HEK293 (cell line): ENCODE data around the gene ADGRF3.

Source experiments
- CTCF ChIA-PET: fragments of 350-600 bp; formaldehyde crosslinking; extraction: SDS; loops from one replicate; lab custom pipeline; 2021; ENCODE audit warnings: antibody characterized with exemption; lab: Yijun Ruan, JAX
- POLR2A ChIA-PET: fragments of 300-600 bp; formaldehyde crosslinking; extraction: SDS; loops from one replicate; lab custom pipeline; 2020; ENCODE audit warnings: antibody characterized with exemption, inconsistent platforms; lab: Yijun Ruan, JAX
- H3K27ac ChIP-seq: fragments of 200-500 bp; sonication (Bioruptor generic); 2 replicates; pipeline ENCODE4 v1.5.1; 2014; ENCODE audit warnings: low read depth, low read length, control low read depth, inconsistent platforms; ENCODE audit errors: extremely low read depth
- H3K36me3 ChIP-seq, 2 experiments: fragments of 200-500 bp in 1 of 2; sonication (Bioruptor generic) in 1 of 2; 1 replicate in 1 of 2; 2 replicates in 1 of 2; pipeline ENCODE4 v1.5.1; 2014 to 2017; ENCODE audit warnings: inconsistent platforms in 2 of 2, low read length in 2 of 2; ENCODE audit not compliant: control insufficient read depth in 2 of 2, insufficient read depth in 1 of 2
- H3K4me1 ChIP-seq: fragments of 200-500 bp; sonication (Bioruptor generic); 2 replicates; pipeline ENCODE4 v1.5.1; 2014; ENCODE audit warnings: mild to moderate bottlenecking, low read length, inconsistent platforms; ENCODE audit not compliant: control insufficient read depth, insufficient read depth
- H3K4me3 ChIP-seq: 2 replicates; pipeline ENCODE4 v1.5.1; 2011; ENCODE audit warnings: low read depth, mild to moderate bottlenecking, control low read depth, low read length, moderate library complexity
- H3K9me3 ChIP-seq: fragments of 200-500 bp; sonication (Bioruptor generic); 2 replicates; pipeline ENCODE4 v1.5.1; 2014; ENCODE audit warnings: low read depth, low read length, inconsistent platforms; ENCODE audit not compliant: control insufficient read depth, insufficient read depth
- HOXC10 ChIP-seq: sonication (generic); formaldehyde crosslinking; IDR thresholded peaks from 2 replicates; pipeline ENCODE4 v1.8.1; 2023; ENCODE audit warnings: mild to moderate bottlenecking, missing genetic modification reagents
- KLF10 ChIP-seq: fragments of 450-650 bp; IDR thresholded peaks from 2 replicates; pipeline ENCODE4 v1.5.1; 2018; ENCODE audit warnings: missing biosample characterization, mild to moderate bottlenecking, missing genetic modification characterization
- SALL2 ChIP-seq: fragments of 450-650 bp; formaldehyde crosslinking; IDR thresholded peaks from 2 replicates; pipeline ENCODE4 v1.5.0; 2017; ENCODE audit warnings: missing biosample characterization, mild to moderate bottlenecking, missing genetic modification characterization, borderline replicate concordance
- SETDB1 ChIP-seq: IDR thresholded peaks from one replicate; pipeline ENCODE4 v1.6.1; 2017; ENCODE audit warnings: mild to moderate bottlenecking, low read length, moderate library complexity, mixed read lengths; ENCODE audit not compliant: insufficient read length
- TCF7L2 ChIP-seq: IDR thresholded peaks from 2 replicates; pipeline ENCODE4 v1.6.1; 2011; ENCODE audit warnings: low read depth, mild to moderate bottlenecking, inconsistent platforms, low read length, moderate library complexity, borderline replicate concordance
- ZFHX2 ChIP-seq: fragments of 450-650 bp; formaldehyde crosslinking; conservative IDR thresholded peaks from 2 replicates; pipeline ENCODE4 v1.5.1; 2016; ENCODE audit warnings: missing biosample characterization, missing genetic modification characterization
- ZIC2 ChIP-seq: fragments of 450-650 bp; formaldehyde crosslinking; IDR thresholded peaks from 2 replicates; pipeline ENCODE4 v1.5.1; 2016; ENCODE audit warnings: missing biosample characterization, missing genetic modification characterization
- ZNF10 ChIP-seq: fragments of 450-650 bp; formaldehyde crosslinking; IDR thresholded peaks from 2 replicates; pipeline ENCODE4 v1.5.1; 2017; ENCODE audit warnings: missing biosample characterization, missing genetic modification characterization
- ZNF155 ChIP-seq: fragments of 450-650 bp; formaldehyde crosslinking; IDR thresholded peaks from 2 replicates; pipeline ENCODE4 v1.5.1; 2016; ENCODE audit warnings: missing biosample characterization, missing genetic modification characterization
- ZNF2 ChIP-seq: fragments of 450-650 bp; formaldehyde crosslinking; IDR thresholded peaks from 2 replicates; pipeline ENCODE4 v1.5.1; 2016; ENCODE audit warnings: missing biosample characterization, missing genetic modification characterization
- ZNF211 ChIP-seq: fragments of 450-650 bp; formaldehyde crosslinking; IDR thresholded peaks from 2 replicates; pipeline ENCODE4 v1.5.1; 2016; ENCODE audit warnings: low read depth, missing biosample characterization, missing genetic modification characterization
- ZNF214 ChIP-seq: fragments of 450-650 bp; formaldehyde crosslinking; IDR thresholded peaks from 2 replicates; pipeline ENCODE4 v1.5.1; 2017; ENCODE audit warnings: missing biosample characterization, mild to moderate bottlenecking, missing genetic modification characterization, borderline replicate concordance
- ZNF274 ChIP-seq, 2 experiments: fragments of 200-500 bp in 1 of 2; fragments of 450-650 bp in 1 of 2; sonication (Bioruptor generic) in 1 of 2; formaldehyde crosslinking in 1 of 2; IDR thresholded peaks; 2 replicates each; pipeline versions ENCODE4 v1.5.1 to v1.6.1; 2014 to 2016; ENCODE audit warnings: borderline replicate concordance in 1 of 2, inconsistent platforms in 1 of 2, low read length in 1 of 2, missing biosample characterization in 1 of 2, missing genetic modification characterization in 1 of 2
- ZNF449 ChIP-seq: fragments of 450-650 bp; formaldehyde crosslinking; IDR thresholded peaks from 2 replicates; pipeline ENCODE4 v1.5.1; 2017; ENCODE audit warnings: missing biosample characterization, mild to moderate bottlenecking, missing genetic modification characterization, moderate library complexity
- ZNF514 ChIP-seq: fragments of 450-650 bp; formaldehyde crosslinking; IDR thresholded peaks from 2 replicates; pipeline ENCODE4 v1.5.1; 2016; ENCODE audit warnings: missing biosample characterization, missing genetic modification characterization
- ZNF664 ChIP-seq: fragments of 450-650 bp; formaldehyde crosslinking; IDR thresholded peaks from 2 replicates; pipeline ENCODE4 v1.5.1; 2016; ENCODE audit warnings: missing biosample characterization, missing genetic modification characterization
- ZNF701 ChIP-seq: fragments of 450-650 bp; formaldehyde crosslinking; IDR thresholded peaks from 2 replicates; pipeline ENCODE4 v1.5.1; 2016; ENCODE audit warnings: missing biosample characterization, missing genetic modification characterization
- TF ChIP-seq, protein P1 (sequence below): fragments of 450-650 bp; formaldehyde crosslinking; IDR thresholded peaks from 2 replicates; pipeline ENCODE4 v1.5.1; 2017; ENCODE audit warnings: missing biosample characterization, missing genetic modification characterization
- TF ChIP-seq, protein P2 (sequence below): fragments of 450-650 bp; formaldehyde crosslinking; IDR thresholded peaks from 2 replicates; pipeline ENCODE4 v1.5.1; 2016; ENCODE audit warnings: missing biosample characterization, missing genetic modification characterization
- TF ChIP-seq, protein P3 (sequence below): fragments of 450-650 bp; formaldehyde crosslinking; IDR thresholded peaks from 2 replicates; pipeline ENCODE4 v1.5.1; 2016; ENCODE audit warnings: missing biosample characterization, missing genetic modification characterization

ADGRF3 gene

GRCh38 chr2:26366957-26367356 is 20.4 kb upstream of the ADGRF3 start:
- CTCF ChIA-PET, result interaction anchor here (0.7 to 1.1 kb wide), 3 partner anchors 8 to 13 kb away, joined by 3 to 7 read pairs (median 4); no protein-coding TSS in a partner anchor
- POLR2A ChIA-PET, result no interaction called here
- H3K9me3 ChIP-seq, result no peaks in the 10 kb centered on the region
- no peak overlapping the region for H3K27ac ChIP-seq
- no peaks in the 10 kb centered on the region for H3K4me1 ChIP-seq
- no peak for TF ChIP-seq ZNF664 (tag by site-specific recombination)
- no peak for TF ChIP-seq ZFHX2 (tag by site-specific recombination)
- TF ChIP-seq ZNF211 (tag by site-specific recombination), result no peak
- TF ChIP-seq, protein P1, sequence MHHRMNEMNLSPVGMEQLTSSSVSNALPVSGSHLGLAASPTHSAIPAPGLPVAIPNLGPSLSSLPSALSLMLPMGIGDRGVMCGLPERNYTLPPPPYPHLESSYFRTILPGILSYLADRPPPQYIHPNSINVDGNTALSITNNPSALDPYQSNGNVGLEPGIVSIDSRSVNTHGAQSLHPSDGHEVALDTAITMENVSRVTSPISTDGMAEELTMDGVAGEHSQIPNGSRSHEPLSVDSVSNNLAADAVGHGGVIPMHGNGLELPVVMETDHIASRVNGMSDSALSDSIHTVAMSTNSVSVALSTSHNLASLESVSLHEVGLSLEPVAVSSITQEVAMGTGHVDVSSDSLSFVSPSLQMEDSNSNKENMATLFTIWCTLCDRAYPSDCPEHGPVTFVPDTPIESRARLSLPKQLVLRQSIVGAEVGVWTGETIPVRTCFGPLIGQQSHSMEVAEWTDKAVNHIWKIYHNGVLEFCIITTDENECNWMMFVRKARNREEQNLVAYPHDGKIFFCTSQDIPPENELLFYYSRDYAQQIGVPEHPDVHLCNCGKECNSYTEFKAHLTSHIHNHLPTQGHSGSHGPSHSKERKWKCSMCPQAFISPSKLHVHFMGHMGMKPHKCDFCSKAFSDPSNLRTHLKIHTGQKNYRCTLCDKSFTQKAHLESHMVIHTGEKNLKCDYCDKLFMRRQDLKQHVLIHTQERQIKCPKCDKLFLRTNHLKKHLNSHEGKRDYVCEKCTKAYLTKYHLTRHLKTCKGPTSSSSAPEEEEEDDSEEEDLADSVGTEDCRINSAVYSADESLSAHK (tag by site-specific recombination), result no peak
- TF ChIP-seq ZNF155, result no peak
- TF ChIP-seq ZNF214 (tag by site-specific recombination), result no peak
- no peak for TF ChIP-seq KLF10 (tag by site-specific recombination)
- TF ChIP-seq ZNF2 (tag by site-specific recombination), result no peak
- TF ChIP-seq ZNF449 (tag by site-specific recombination), result no peak
- no peak for TF ChIP-seq ZNF274 (IDR thresholded peaks at IDR 0.05; ENCODE audit: low read length)
- no peak for TF ChIP-seq ZNF274 (tag by site-specific recombination; IDR thresholded peaks at IDR 0.05; ENCODE audit: borderline replicate concordance)
- no peak for TF ChIP-seq ZIC2 (tag by site-specific recombination)
- no peak for TF ChIP-seq ZNF10 (tag by site-specific recombination)
- TF ChIP-seq TCF7L2, result no peak
- no peak for TF ChIP-seq SETDB1
- no peak for TF ChIP-seq ZNF514
- TF ChIP-seq SALL2, result no peak
- TF ChIP-seq, protein P2, sequence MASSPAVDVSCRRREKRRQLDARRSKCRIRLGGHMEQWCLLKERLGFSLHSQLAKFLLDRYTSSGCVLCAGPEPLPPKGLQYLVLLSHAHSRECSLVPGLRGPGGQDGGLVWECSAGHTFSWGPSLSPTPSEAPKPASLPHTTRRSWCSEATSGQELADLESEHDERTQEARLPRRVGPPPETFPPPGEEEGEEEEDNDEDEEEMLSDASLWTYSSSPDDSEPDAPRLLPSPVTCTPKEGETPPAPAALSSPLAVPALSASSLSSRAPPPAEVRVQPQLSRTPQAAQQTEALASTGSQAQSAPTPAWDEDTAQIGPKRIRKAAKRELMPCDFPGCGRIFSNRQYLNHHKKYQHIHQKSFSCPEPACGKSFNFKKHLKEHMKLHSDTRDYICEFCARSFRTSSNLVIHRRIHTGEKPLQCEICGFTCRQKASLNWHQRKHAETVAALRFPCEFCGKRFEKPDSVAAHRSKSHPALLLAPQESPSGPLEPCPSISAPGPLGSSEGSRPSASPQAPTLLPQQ (tag by site-specific recombination), result no peak
- no peak for TF ChIP-seq ZNF701 (tag by site-specific recombination)
- TF ChIP-seq, protein P3, sequence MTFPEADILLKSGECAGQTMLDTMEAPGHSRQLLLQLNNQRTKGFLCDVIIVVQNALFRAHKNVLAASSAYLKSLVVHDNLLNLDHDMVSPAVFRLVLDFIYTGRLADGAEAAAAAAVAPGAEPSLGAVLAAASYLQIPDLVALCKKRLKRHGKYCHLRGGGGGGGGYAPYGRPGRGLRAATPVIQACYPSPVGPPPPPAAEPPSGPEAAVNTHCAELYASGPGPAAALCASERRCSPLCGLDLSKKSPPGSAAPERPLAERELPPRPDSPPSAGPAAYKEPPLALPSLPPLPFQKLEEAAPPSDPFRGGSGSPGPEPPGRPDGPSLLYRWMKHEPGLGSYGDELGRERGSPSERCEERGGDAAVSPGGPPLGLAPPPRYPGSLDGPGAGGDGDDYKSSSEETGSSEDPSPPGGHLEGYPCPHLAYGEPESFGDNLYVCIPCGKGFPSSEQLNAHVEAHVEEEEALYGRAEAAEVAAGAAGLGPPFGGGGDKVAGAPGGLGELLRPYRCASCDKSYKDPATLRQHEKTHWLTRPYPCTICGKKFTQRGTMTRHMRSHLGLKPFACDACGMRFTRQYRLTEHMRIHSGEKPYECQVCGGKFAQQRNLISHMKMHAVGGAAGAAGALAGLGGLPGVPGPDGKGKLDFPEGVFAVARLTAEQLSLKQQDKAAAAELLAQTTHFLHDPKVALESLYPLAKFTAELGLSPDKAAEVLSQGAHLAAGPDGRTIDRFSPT (tag by site-specific recombination), result no peak
- TF ChIP-seq HOXC10 (CRISPR knock-in tag), result no peak
- H3K4me3 ChIP-seq, result no peak overlapping the region
- peaks cover 4 to 32% of the 10 kb centered on the region in 2 experiments; a peak in 2 of 3 replicates for H3K36me3 ChIP-seq
